Immature natural killer cell (primary cell): ENCODE results near the gene CDK5RAP3. TPM values are rescaled to one million over a fixed set of nuclear protein-coding genes. Genes with fewer than 3 reads are reported as not detected.
"Not testable (repeated sequence)": the region's sequence is repeated elsewhere in the genome, so short reads cannot be mapped to it uniquely, and the experiment has no call there.

Experiments
- DNase-seq, 3 donors: peaks; one replicate each; pipeline ENCODE4 v3.0.0; 2022; ENCODE audit warnings: mixed read lengths in 1 of 3
- H3K27ac Mint-ChIP-seq, 6 donors: one replicate each; pipeline ENCODE4 v1.8.0; 2020; ENCODE audit warnings: mixed read lengths in 6 of 6, mild to moderate bottlenecking in 5 of 6, inconsistent platforms in 4 of 6, moderate library complexity in 3 of 6
- H3K27me3 Mint-ChIP-seq, 3 donors: one replicate each; pipeline ENCODE4 v1.8.0; 2020 to 2021; ENCODE audit warnings: low read depth in 3 of 3, mild to moderate bottlenecking in 3 of 3, mixed read lengths in 3 of 3, moderate library complexity in 3 of 3, inconsistent platforms in 1 of 3
- H3K36me3 Mint-ChIP-seq, 3 donors: one replicate each; pipeline ENCODE4 v1.8.0; 2020; ENCODE audit warnings: mixed read lengths in 3 of 3, inconsistent platforms in 2 of 3, mild to moderate bottlenecking in 2 of 3
- H3K4me1 Mint-ChIP-seq, 2 donors: one replicate each; pipeline ENCODE4 v1.8.0; 2020; ENCODE audit warnings: inconsistent platforms in 2 of 2, mild to moderate bottlenecking in 2 of 2, mixed read lengths in 2 of 2, moderate library complexity in 1 of 2
- H3K4me3 Mint-ChIP-seq, 5 donors: one replicate each; pipeline ENCODE4 v1.8.0; 2020; ENCODE audit warnings: mild to moderate bottlenecking in 5 of 5, mixed read lengths in 5 of 5, inconsistent platforms in 3 of 5, moderate library complexity in 3 of 5
- H3K9me3 Mint-ChIP-seq, 6 donors: one replicate each; pipeline ENCODE4 v1.8.0; 2020; ENCODE audit warnings: mild to moderate bottlenecking in 6 of 6, mixed read lengths in 6 of 6, inconsistent platforms in 4 of 6, moderate library complexity in 3 of 6
- polyA plus RNA-seq, 3 donors: library from polyadenylated mRNA; unstranded; fragments of 300-500 nt; fragmentation: Illumina TruSeq; gene quantifications; one replicate each; pipeline ENCODE4 v1.2.3, GENCODE V29; 2021

The CDK5RAP3 gene
- polyA plus RNA-seq, 3 donors from 2014 or later: 66.3 to 97.2 (median 84.0) TPM

GRCh38 chr17:47999582-47999981 lies 28.7 kb downstream of the CDK5RAP3 start:
- Mint-ChIP-seq H3K36me3 (no peaks in the 10 kb centered on the region), H3K27ac (peak overlapping the region in 1 of 6 donors; percentile 19), H3K27me3 (peaks cover 0 to 7% (median 4%) of the 10 kb centered on the region in 3 donors), H3K4me3 (no peak overlapping the region), H3K9me3 (peaks cover 0 to 2% (median 0%) of the 10 kb centered on the region in 6 donors), H3K4me1 (no peaks in the 10 kb centered on the region)
- DNase-seq: no peak

- peaks cover 0 to 2% (median 0%) of the 10 kb centered on the region in 6 donors for H3K9me3 Mint-ChIP-seq
- H3K4me1 Mint-ChIP-seq: no peaks in the 10 kb centered on the region
- DNase-seq: no peak
- peaks cover 3 to 10% (median 6%) of the 10 kb centered on the region in 3 donors for H3K27me3 Mint-ChIP-seq
- H3K36me3 Mint-ChIP-seq: no peaks in the 10 kb centered on the region
- no peak overlapping the region for H3K4me3 Mint-ChIP-seq
- no peak overlapping the region for H3K27ac Mint-ChIP-seq
Observed at GRCh38 chr17:48001197-48001596, 30.3 kb downstream of the CDK5RAP3 start.

- H3K36me3 Mint-ChIP-seq, H3K4me1 Mint-ChIP-seq, H3K27ac Mint-ChIP-seq, H3K4me3 Mint-ChIP-seq, H3K9me3 Mint-ChIP-seq, DNase-seq: not testable (repeated sequence)
- H3K27me3 Mint-ChIP-seq: peaks cover 3 to 12% (median 6%) of the 10 kb centered on the region in 3 donors
Observed at GRCh38 chr17:48001657-48002056, 30.7 kb downstream of the CDK5RAP3 start.

GRCh38 chr17:48002266-48002915 lies 31.5 kb downstream of the CDK5RAP3 start:
- H3K4me1 Mint-ChIP-seq: no peaks in the 10 kb centered on the region
- H3K9me3 Mint-ChIP-seq: peaks cover 0 to under 1% (median 0%) of the 10 kb centered on the region in 6 donors
- H3K27me3 Mint-ChIP-seq: peaks cover 3 to 16% (median 9%) of the 10 kb centered on the region in 3 donors
- H3K4me3 Mint-ChIP-seq: no peak overlapping the region
- no peaks in the 10 kb centered on the region for H3K36me3 Mint-ChIP-seq
- DNase-seq: no peak
- no peak overlapping the region for H3K27ac Mint-ChIP-seq

GRCh38 chr17:48002916-48003416 lies 32.1 kb downstream of the CDK5RAP3 start:
- H3K9me3 Mint-ChIP-seq: no peaks in the 10 kb centered on the region
- H3K27ac Mint-ChIP-seq: no peak overlapping the region
- no peak overlapping the region for H3K4me3 Mint-ChIP-seq
- no peaks in the 10 kb centered on the region for H3K4me1 Mint-ChIP-seq
- DNase-seq: no peak
- H3K36me3 Mint-ChIP-seq: no peaks in the 10 kb centered on the region
- H3K27me3 Mint-ChIP-seq: peaks cover 3 to 18% (median 11%) of the 10 kb centered on the region in 3 donors

- peaks cover 3 to 21% (median 11%) of the 10 kb centered on the region in 3 donors for H3K27me3 Mint-ChIP-seq
- no peak for DNase-seq
- no peaks in the 10 kb centered on the region for H3K36me3 Mint-ChIP-seq
- no peaks in the 10 kb centered on the region for H3K4me1 Mint-ChIP-seq
- no peak overlapping the region for H3K27ac Mint-ChIP-seq
- H3K4me3 Mint-ChIP-seq: no peak overlapping the region
- H3K9me3 Mint-ChIP-seq: no peaks in the 10 kb centered on the region
Observed at GRCh38 chr17:48003417-48004151, 32.7 kb downstream of the CDK5RAP3 start.

GRCh38 chr17:48004983-48005382 lies 34.1 kb downstream of the CDK5RAP3 start:
- H3K27ac Mint-ChIP-seq: no peak overlapping the region
- no peak overlapping the region for H3K4me3 Mint-ChIP-seq
- no peaks in the 10 kb centered on the region for H3K9me3 Mint-ChIP-seq
- no peaks in the 10 kb centered on the region for H3K4me1 Mint-ChIP-seq
- no peaks in the 10 kb centered on the region for H3K36me3 Mint-ChIP-seq
- no peak for DNase-seq
- peaks cover 3 to 24% (median 10%) of the 10 kb centered on the region in 3 donors for H3K27me3 Mint-ChIP-seq

- H3K9me3 Mint-ChIP-seq: no peaks in the 10 kb centered on the region
- no peak overlapping the region for H3K4me3 Mint-ChIP-seq
- peaks cover 5 to 31% (median 14%) of the 10 kb centered on the region in 3 donors for H3K27me3 Mint-ChIP-seq
- no peak for DNase-seq
- H3K4me1 Mint-ChIP-seq: peaks cover 8 to 11% of the 10 kb centered on the region in 2 donors
- no peaks in the 10 kb centered on the region for H3K36me3 Mint-ChIP-seq
- H3K27ac Mint-ChIP-seq: no peak overlapping the region
Observed at GRCh38 chr17:48006936-48007709, 36.2 kb downstream of the CDK5RAP3 start.

- Mint-ChIP-seq H3K9me3 (no peaks in the 10 kb centered on the region), H3K4me3 (no peak overlapping the region), H3K27ac (no peak overlapping the region), H3K4me1 (peaks cover 11 to 12% of the 10 kb centered on the region in 2 donors), H3K27me3 (peaks cover 12 to 37% (median 19%) of the 10 kb centered on the region in 3 donors), H3K36me3 (no peaks in the 10 kb centered on the region)
- DNase-seq: no peak
Observed at GRCh38 chr17:48010193-48010592, 39.3 kb downstream of the CDK5RAP3 start.

GRCh38 chr17:48011405-48012150 lies 40.7 kb downstream of the CDK5RAP3 start:
- Mint-ChIP-seq H3K9me3 (no peaks in the 10 kb centered on the region), H3K4me3 (peak overlapping the region; percentile 56 to 77 (median 64)), H3K27ac (no peak overlapping the region), H3K36me3 (no peaks in the 10 kb centered on the region), H3K4me1 (peaks cover 11 to 12% of the 10 kb centered on the region in 2 donors), H3K27me3 (peaks cover 10 to 34% (median 17%) of the 10 kb centered on the region in 3 donors)
- no peak for DNase-seq

GRCh38 chr17:48012151-48012520 lies 41.2 kb downstream of the CDK5RAP3 start:
- DNase-seq: peak; percentile 43 to 62 (median 49)
- H3K9me3 Mint-ChIP-seq: no peaks in the 10 kb centered on the region
- peaks cover 10 to 31% (median 17%) of the 10 kb centered on the region in 3 donors for H3K27me3 Mint-ChIP-seq
- H3K4me1 Mint-ChIP-seq: peaks cover 11 to 12% of the 10 kb centered on the region in 2 donors
- no peak overlapping the region for H3K27ac Mint-ChIP-seq
- no peaks in the 10 kb centered on the region for H3K36me3 Mint-ChIP-seq
- H3K4me3 Mint-ChIP-seq: peak overlapping the region in 4 of 5 donors; percentile 23 to 77 (median 61)

- H3K36me3 Mint-ChIP-seq: no peaks in the 10 kb centered on the region
- H3K27ac Mint-ChIP-seq: no peak overlapping the region
- peaks cover 10 to 30% (median 13%) of the 10 kb centered on the region in 3 donors for H3K27me3 Mint-ChIP-seq
- DNase-seq: no peak
- H3K4me3 Mint-ChIP-seq: peak overlapping the region in 3 of 5 donors; percentile 21 to 56 (median 38)
- H3K9me3 Mint-ChIP-seq: no peaks in the 10 kb centered on the region
- H3K4me1 Mint-ChIP-seq: peaks cover 11 to 12% of the 10 kb centered on the region in 2 donors
Observed at GRCh38 chr17:48012654-48013053, 41.7 kb downstream of the CDK5RAP3 start.
